ENCODE data around the gene CCDC148.

Gene CCDC148

GRCh38 chr2:158481116-158481515 lies 24.6 kb upstream of the CCDC148 start (continued):
- TF ChIP-seq ZEB2 (tag by site-specific recombination; IDR thresholded peaks at IDR 0.05) (no peak), ZBTB49 (tag by site-specific recombination; IDR thresholded peaks at IDR 0.05; ENCODE audit: low read depth) (no peak), ZBTB17 (tag by site-specific recombination; IDR thresholded peaks at IDR 0.05) (no peak), ZNF155 (tag by site-specific recombination; IDR thresholded peaks at IDR 0.05) (no peak), ZNF501 (tag by site-specific recombination; IDR thresholded peaks at IDR 0.05) (no peak), HOXC10 (CRISPR knock-in tag; IDR thresholded peaks at IDR 0.05) (no peak)

- ChIA-PET POLR2A (no interaction called here), CTCF (interaction anchor here (1.0 to 1.3 kb wide), 2 partner anchors 12 to 22 kb away, joined by 4 read pairs; partner anchors contain the start of genes CCDC148 and PKP4)
- no peaks in the 10 kb centered on the region for H3K9me3 ChIP-seq (ENCODE audit: control insufficient read depth, insufficient read depth, low read depth, low read length)
- H3K27ac ChIP-seq (ENCODE audit: extremely low read depth, low read depth, low read length) = no peak overlapping the region
- peaks cover 9% of the 10 kb centered on the region for H3K4me1 ChIP-seq (ENCODE audit: control insufficient read depth, insufficient read depth, low read length)
- no peak for TF ChIP-seq ZNF2 (tag by site-specific recombination; IDR thresholded peaks at IDR 0.05)
- no peak for TF ChIP-seq ZNF449 (tag by site-specific recombination; IDR thresholded peaks at IDR 0.05)
- H3K4me3 ChIP-seq (ENCODE audit: low read depth, low read length) = no peak overlapping the region
- no peaks in the 10 kb centered on the region for H3K36me3 ChIP-seq (ENCODE audit: control insufficient read depth in 2 of 2, insufficient read depth in 1 of 2, low read length in 2 of 2)
Observed at GRCh38 chr2:158478816-158479215, 22.3 kb upstream of the CCDC148 start.

GRCh38 chr2:158478237-158478636 lies 21.7 kb upstream of the CCDC148 start:
- TF ChIP-seq ZBTB21 (tag by site-specific recombination; IDR thresholded peaks at IDR 0.05) = no peak
- no peak for TF ChIP-seq ZNF19 (tag by site-specific recombination; IDR thresholded peaks at IDR 0.05; ENCODE audit: low read depth)
- TF ChIP-seq ZBTB11 (tag by site-specific recombination; conservative IDR thresholded peaks at IDR 0.05; ENCODE audit: low read depth) = no peak
- no peak for TF ChIP-seq ZNF184 (tag by site-specific recombination; IDR thresholded peaks at IDR 0.05)
- no peak for TF ChIP-seq ZNF133 (tag by site-specific recombination; IDR thresholded peaks at IDR 0.05)
- ChIA-PET POLR2A (no interaction called here), CTCF (interaction anchor here (1.0 to 1.3 kb wide), 2 partner anchors 12 to 267 kb away, joined by 3 to 4 read pairs; no protein-coding TSS in a partner anchor)
- no peak overlapping the region for H3K4me3 ChIP-seq (ENCODE audit: low read depth, low read length)
- no peak overlapping the region for H3K27ac ChIP-seq (ENCODE audit: extremely low read depth, low read depth, low read length)
- no peaks in the 10 kb centered on the region for H3K9me3 ChIP-seq (ENCODE audit: control insufficient read depth, insufficient read depth, low read depth, low read length)
- H3K36me3 ChIP-seq (ENCODE audit: control insufficient read depth in 2 of 2, insufficient read depth in 1 of 2, low read length in 2 of 2) = no peaks in the 10 kb centered on the region
- peaks cover 9% of the 10 kb centered on the region for H3K4me1 ChIP-seq (ENCODE audit: control insufficient read depth, insufficient read depth, low read length)

GRCh38 chr2:158477202-158477601 lies 20.6 kb upstream of the CCDC148 start:
- TF ChIP-seq GLIS1 (tag by site-specific recombination; IDR thresholded peaks at IDR 0.05) = 0 out of 2 replicates have a peak, but pooled peaks have one; percentile 16
- TF ChIP-seq ZNF239 (tag by site-specific recombination; IDR thresholded peaks at IDR 0.05) = no peak
- Histone ChIP-seq H3K9me3 (ENCODE audit: control insufficient read depth, insufficient read depth, low read depth, low read length) (no peaks in the 10 kb centered on the region), H3K4me3 (ENCODE audit: low read depth, low read length) (no peak overlapping the region), H3K27ac (ENCODE audit: extremely low read depth, low read depth, low read length) (no peak overlapping the region), H3K4me1 (ENCODE audit: control insufficient read depth, insufficient read depth, low read length) (peaks cover 9% of the 10 kb centered on the region), H3K36me3 (ENCODE audit: control insufficient read depth in 2 of 2, insufficient read depth in 1 of 2, low read length in 2 of 2) (no peaks in the 10 kb centered on the region)
- ChIA-PET POLR2A (no interaction called here), CTCF (interaction anchor here (0.6 to 1.3 kb wide), 6 partner anchors 11 to 712 kb away, joined by 3 to 4 read pairs (median 3); no protein-coding TSS in a partner anchor)
